GM19193 (cell line): ENCODE results near the gene ADCY9.

Experiments used
- POLR2A ChIP-seq: IDR thresholded peaks from 4 replicates; pipeline ENCODE4 v1.6.1; 2011; ENCODE audit not compliant: insufficient read depth, insufficient read length; ENCODE audit errors: extremely low read depth

ADCY9 gene

GRCh38 chr16:4034963-4035362 lies 81.3 kb downstream of the ADCY9 start:
- no peak for TF ChIP-seq POLR2A

DNA sequence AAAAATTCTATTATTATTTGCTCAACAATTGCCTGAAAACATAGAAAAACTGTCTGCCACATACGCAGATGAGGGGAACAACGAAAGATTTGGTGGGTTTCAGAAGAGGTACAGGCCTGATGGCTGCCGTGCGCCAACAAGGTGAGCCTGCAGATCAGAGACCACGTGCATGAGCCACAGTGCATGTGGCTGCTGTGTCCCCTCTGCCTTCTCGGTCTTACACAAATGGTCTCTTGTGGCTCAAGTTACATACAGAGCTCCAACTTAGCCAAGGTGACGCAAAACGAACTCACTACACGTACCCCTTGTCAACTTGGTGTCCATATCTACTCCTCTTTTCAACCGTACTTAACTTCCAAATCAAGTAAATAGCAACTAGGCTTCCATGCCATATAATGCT lies 82.3 kb downstream of the ADCY9 start:
- TF ChIP-seq POLR2A: no peak

GRCh38 chr16:4032768-4033167 lies 83.5 kb downstream of the ADCY9 start:
- TF ChIP-seq POLR2A: no peak

DNA sequence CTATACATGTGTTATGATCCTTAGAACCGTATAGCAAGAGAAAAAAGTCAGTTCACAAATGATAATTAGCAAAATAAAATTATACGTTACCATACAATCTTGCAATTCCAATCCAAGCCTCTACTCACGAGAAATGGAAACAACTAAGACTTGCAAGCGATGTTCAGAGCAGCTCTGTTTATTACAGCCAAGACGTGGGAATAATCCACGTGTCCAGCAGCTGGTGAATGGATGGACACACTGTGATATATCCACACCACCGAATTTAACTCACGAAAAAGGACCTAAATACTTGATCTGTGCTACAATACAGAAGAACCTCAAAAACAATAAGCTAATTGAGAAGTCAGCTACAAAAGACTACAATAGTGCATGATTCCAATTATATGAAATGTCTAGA lies 88.1 kb downstream of the ADCY9 start:
- no peak for TF ChIP-seq POLR2A

GRCh38 chr16:4026854-4027253 lies 89.4 kb downstream of the ADCY9 start:
- TF ChIP-seq POLR2A: no peak

- no peak for TF ChIP-seq POLR2A
Observed at GRCh38 chr16:4025428-4025827, 90.8 kb downstream of the ADCY9 start.

DNA sequence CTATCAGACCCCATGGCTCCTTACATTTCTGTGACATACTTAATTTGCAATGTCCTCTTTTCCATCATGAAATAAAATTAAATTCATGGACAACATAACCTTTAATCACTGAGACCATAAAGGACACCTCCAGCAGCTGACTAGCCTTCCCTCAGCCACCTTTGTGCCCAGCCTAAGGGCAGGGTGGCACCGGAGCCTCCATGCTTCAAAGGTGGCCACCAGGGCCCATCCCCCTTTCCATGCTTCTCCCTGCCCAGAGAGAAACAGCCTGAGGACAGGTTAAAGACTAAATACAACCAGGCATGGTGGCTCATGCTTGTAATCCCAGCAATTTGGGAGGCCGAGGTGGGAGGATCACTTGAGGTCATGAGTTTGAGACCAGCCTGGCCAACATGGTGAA lies 94.3 kb downstream of the ADCY9 start:
- no peak for TF ChIP-seq POLR2A

- no peak for TF ChIP-seq POLR2A
Observed at GRCh38 chr16:4021070-4021779, 95.0 kb downstream of the ADCY9 start.

DNA sequence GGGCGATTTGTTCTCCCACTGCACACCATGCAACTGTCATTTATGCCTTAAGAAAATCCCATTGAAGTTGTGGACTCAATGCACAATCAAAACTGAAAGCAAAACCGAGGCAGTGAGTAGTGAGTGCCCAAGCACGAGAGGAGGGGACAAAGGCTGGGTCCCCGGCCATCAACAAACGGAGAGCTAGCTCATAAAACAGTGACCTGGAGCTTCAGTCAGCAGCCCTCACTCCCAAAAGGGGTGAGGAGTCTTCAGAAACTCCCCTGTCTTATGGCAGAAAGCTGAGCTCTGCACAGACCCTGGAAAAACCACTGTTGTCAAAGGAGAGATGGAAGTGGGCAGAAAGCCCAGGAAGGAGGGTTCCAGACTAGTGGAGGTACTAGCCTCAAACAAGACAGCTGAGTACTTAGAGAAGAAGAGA lies 96.9 kb downstream of the ADCY9 start:
- TF ChIP-seq POLR2A: no peak

DNA sequence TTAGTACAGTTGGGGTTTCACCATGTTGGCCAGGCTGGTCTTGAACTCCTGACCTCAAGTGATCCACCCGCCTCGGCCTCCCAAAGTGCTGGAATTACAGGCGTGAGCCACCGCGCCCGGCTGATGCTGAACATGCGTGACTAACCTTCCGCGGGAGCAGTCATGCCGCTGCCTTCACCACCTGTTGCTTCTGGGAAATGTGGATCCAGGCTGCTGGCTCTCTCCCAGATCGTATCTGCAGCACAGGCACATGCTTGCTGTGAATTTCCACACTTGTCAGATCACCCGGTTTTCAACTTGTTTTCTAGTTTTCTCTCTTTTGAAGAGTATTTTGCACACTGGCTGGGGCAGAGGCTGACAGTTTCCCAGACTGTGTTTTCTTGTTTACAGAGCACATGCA lies 97.9 kb downstream of the ADCY9 start:
- TF ChIP-seq POLR2A: no peak

DNA sequence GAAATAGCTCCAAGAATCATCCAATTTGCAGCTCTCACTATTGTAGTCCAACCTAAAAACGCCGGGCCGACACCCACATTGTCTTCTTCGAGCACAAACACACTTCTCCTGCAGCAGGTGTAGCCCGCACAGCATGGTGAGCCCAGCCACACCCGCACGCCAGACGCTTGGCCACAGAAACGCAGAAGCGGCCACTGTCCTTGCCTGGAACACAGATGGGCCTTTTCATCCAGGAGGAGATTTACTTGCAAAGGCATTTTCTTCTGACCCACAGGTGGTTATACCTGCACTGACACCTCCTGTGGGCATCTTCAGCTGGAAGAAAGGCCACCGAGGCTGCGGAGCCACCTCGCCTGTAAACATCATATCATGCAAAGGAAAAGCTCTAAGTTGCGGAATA lies 98.4 kb downstream of the ADCY9 start:
- no peak for TF ChIP-seq POLR2A

DNA sequence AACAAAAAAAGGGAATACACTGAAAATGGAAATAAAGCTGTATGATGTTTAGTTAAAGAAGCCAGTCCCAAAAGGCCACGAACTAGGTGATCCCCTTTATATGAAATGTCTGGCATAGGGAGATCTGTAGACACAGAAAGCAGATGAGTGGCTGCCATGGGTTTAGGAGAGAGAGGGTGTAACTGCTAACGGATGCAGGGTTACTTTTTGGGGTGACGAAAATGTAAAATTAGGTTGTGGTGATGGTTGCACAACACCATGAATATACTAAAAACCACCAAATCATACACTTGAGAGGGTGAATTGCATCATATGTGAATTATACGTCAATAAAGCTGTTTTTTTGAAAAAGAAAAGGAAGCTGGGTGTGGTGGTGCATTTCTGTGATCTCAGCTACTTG lies 99.6 kb downstream of the ADCY9 start:
- TF ChIP-seq POLR2A: no peak

DNA sequence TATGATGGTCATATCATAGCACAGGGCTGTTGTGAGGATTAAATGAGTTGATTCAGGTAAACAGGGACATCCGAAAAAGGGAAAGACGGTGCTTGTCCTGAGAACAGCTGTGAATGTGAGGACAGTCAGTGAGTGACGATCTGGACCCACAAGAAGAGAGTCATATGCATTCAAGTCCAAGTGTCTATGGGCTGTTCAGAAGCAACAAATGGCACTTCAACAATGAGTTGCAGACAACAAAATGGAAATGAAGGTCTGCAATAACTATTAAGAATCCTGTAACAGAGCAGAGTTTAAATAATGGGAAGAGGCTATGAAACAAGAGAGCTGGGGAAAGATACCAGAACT lies 100.3 kb downstream of the ADCY9 start:
- no peak for TF ChIP-seq POLR2A

DNA sequence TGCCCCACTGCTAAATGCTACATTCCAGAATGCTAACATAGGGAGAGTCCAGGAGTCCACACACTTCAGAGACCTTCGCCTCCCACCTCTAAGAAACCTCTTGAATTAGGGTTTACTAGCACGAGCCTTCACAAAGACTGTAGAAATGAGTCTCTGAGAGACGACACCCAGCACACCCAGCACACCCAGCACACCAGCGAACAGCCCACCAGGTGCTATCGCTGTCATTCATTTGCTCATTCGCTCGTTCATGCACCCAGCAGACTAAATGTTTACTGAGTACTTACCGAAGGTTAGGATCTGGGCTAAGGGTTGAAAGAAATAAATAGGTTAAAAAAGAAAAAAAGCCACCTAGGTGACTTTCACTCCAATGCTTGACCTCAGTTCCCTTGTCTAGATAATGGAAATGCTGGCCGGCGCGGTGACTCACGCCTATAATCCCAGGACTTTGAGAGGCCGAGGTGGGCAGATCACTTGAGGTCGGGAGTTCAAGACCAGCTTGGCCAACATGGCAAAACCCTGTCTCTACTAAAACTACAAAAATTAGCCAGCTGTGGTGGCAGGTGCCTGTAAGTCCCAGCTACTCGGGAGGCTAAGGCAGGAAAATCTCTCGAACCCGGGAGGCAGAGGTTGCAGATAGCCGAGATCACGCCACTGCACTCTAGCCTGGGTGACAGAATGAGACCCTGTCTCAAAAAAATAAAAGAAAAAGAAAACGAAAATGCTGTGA lies 100.8 kb downstream of the ADCY9 start:
- TF ChIP-seq POLR2A: no peak

DNA sequence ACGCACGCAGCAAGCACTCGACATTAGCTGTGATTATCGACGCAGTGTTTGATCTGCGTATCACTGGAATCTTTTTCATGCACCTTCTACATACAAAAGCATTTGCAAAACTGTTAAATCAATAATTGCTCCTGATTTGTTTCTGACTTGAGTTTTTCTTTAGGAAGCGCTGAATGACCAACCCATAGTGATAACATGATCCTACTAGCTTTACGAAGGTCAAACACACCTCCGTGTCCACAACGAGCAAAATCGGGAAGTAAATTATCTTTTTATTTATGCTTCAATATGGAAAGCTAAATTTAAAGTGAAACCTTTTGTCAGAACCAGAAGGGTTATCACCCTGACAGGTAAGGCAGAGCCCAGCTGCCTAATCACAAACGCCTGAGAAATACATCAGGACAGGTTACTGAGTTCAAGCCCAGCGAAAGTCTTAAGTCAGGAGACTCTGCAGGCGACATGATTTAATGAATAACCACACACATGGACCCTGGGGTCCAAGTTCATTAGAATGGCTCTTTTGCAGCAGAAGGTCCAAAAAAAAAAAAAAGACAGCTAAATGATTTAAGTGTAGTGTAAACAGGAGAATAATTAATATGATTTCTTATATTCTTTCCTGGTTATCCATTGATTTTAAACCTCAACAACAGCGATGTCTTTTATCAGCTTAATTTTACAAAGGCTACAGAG lies 104.2 kb downstream of the ADCY9 start:
- no peak for TF ChIP-seq POLR2A

DNA sequence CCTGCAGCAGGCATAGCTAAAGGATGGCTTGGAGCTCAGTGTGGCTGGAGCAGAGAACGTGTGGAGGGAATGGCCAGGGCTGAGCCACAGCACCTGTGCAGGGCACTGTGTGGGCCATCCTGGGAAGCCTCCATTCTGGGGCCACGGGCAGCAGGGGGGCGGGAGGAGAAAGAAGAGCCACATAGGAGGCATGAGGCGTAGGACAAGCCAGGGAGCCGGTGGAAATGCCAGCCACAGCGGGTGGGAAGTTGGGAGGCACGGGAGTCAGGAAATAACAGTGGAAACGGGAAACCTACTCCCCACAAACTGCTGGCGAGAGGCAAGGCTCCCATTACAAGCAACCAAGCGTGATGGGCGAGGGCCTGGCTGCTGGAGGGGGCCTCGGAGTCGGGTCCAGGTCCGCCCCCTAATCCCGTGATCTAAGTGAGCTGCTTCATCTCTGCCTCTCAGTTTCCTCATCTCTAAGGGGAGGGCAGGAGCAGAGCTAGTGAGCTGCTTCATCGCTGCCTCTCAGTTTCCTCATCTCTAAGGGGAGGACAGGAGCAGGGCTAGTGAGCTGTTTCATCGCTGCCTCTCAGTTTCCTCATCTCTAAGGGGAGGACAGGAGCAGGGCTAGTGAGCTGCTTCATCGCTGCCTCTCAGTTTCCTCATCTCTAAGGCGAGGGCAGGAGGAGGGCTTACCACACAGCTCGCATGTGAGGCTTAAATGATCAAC lies 104.9 kb downstream of the ADCY9 start:
- no peak for TF ChIP-seq POLR2A
